K562 (cell line): ENCODE measurements around the gene BIRC6. TPM values are rescaled to one million over a fixed set of nuclear protein-coding genes. Genes with fewer than 3 reads are reported as not detected.

Experiments
- ATAC-seq: fragments of 200-7000 bp; cut with Tn5 transposase; 3 replicates; pipeline ENCODE4 v1.9.1; 2020; ENCODE audit warnings: moderate library complexity
- BruUV-seq: library from RNA; stranded (reverse); fragments of 400-500 nt; replicated peaks from 2 replicates; lab custom pipeline; 2021; lab: Mats Ljungman, UMichigan
- CTCF ChIA-PET: fragments of 300-600 bp; formaldehyde crosslinking; extraction: SDS; loops from one replicate; lab custom pipeline; 2021; ENCODE audit warnings: low intra/inter-chr PET ratio; lab: Yijun Ruan, JAX
- POLR2A ChIA-PET: fragments of 300-600, 350-650 bp; sonication (Branson Sonifier 250); formaldehyde crosslinking; extraction: SDS; loops from one replicate; lab custom pipeline; 2021; ENCODE audit warnings: antibody characterized with exemption, inconsistent platforms; lab: Yijun Ruan, JAX
- DNase-seq, 4 experiments: peaks; one replicate each; pipeline versions ENCODE4 v3.0.0 to v3.0.0-alpha.2; 2011 to 2018; ENCODE audit warnings: low spot score in 3 of 4, mixed read lengths in 3 of 4; ENCODE audit errors: extremely low read depth in 1 of 4
- FAIRE-seq: peaks from 2 replicates; lab custom pipeline; 2011; peaks lifted over from hg19 to GRCh38; lab: Jason Lieb, UNC
- H2AFZ ChIP-seq: 2 replicates; pipeline ENCODE4 v1.6.0; 2011; ENCODE audit warnings: low read depth, low read length, control low read depth, inconsistent platforms
- H3K27ac ChIP-seq: fragments of 200-600 bp; 3 replicates; pipeline ENCODE4 v1.8.0; 2011; ENCODE audit warnings: low read depth, mild to moderate bottlenecking, control low read depth, inconsistent platforms, low read length, moderate library complexity, mixed read lengths; ENCODE audit errors: extremely low read depth
- H3K27me3 ChIP-seq, 2 experiments: fragments of 300-600 bp in 1 of 2; 2 replicates in 1 of 2; 3 replicates in 1 of 2; pipeline versions ENCODE4 v1.6.0 to v1.8.0; 2011; ENCODE audit warnings: inconsistent platforms in 2 of 2, low read length in 2 of 2, mild to moderate bottlenecking in 1 of 2, mixed read lengths in 1 of 2, moderate library complexity in 1 of 2; ENCODE audit not compliant: control insufficient read depth in 2 of 2, insufficient read depth in 2 of 2
- H3K36me3 ChIP-seq: fragments of 300-600 bp; 3 replicates; pipeline ENCODE4 v1.8.0; 2011; ENCODE audit warnings: mild to moderate bottlenecking, low read length, inconsistent platforms; ENCODE audit not compliant: control insufficient read depth, insufficient read depth
- H3K4me1 ChIP-seq, 2 experiments: fragments of 200-600 bp in 1 of 2; replicated peaks in 1 of 2; 2 replicates in 1 of 2; 3 replicates in 1 of 2; pipeline versions ENCODE4 v1.5.1 to v1.8.0; 2011; ENCODE audit warnings: inconsistent platforms in 2 of 2, low read length in 2 of 2, mild to moderate bottlenecking in 1 of 2, mixed read lengths in 1 of 2, moderate library complexity in 1 of 2; ENCODE audit not compliant: control insufficient read depth in 2 of 2, insufficient read depth in 2 of 2
- H3K4me2 ChIP-seq: 2 replicates; pipeline ENCODE4 v1.6.1; 2011; ENCODE audit warnings: low read length, control low read depth, inconsistent platforms, mixed read lengths; ENCODE audit not compliant: insufficient read depth
- H3K4me3 ChIP-seq: fragments of 200-600 bp; sonication (generic), shearing (Covaris generic); 2 replicates; pipeline ENCODE4 v1.5.1; 2016; ENCODE audit warnings: control low read depth, inconsistent platforms
- H3K79me2 ChIP-seq: fragments of 200-600 bp; 3 replicates; pipeline ENCODE4 v1.8.0; 2011; ENCODE audit warnings: low read length, inconsistent platforms; ENCODE audit not compliant: control insufficient read depth, insufficient read depth
- H3K9ac ChIP-seq, 2 experiments: 2 replicates each; pipeline versions ENCODE4 v1.6.0 to v1.6.1; 2011; ENCODE audit warnings: low read depth in 2 of 2, low read length in 2 of 2, control low read depth in 1 of 2, inconsistent platforms in 1 of 2, mild to moderate bottlenecking in 1 of 2, mixed read lengths in 1 of 2; ENCODE audit not compliant: insufficient read depth in 1 of 2
- H3K9me1 ChIP-seq: one replicate; pipeline ENCODE4 v1.6.0; 2011; ENCODE audit warnings: inconsistent platforms, mild to moderate bottlenecking, low read length, moderate library complexity; ENCODE audit not compliant: control insufficient read depth, insufficient read depth
- H3K9me3 ChIP-seq: replicated peaks from 2 replicates; pipeline ENCODE4 v1.5.1; 2011; ENCODE audit warnings: low read depth, low read length, inconsistent platforms; ENCODE audit not compliant: control insufficient read depth, insufficient read depth
- H4K20me1 ChIP-seq: replicated peaks from 2 replicates; pipeline ENCODE4 v1.6.1; 2011; ENCODE audit warnings: low read length, inconsistent platforms, mixed read lengths; ENCODE audit not compliant: control insufficient read depth, insufficient read depth
- ARID2 ChIP-seq: fragments of 450-650 bp; IDR thresholded peaks from 2 replicates; pipeline ENCODE4 v1.6.1; 2017; ENCODE audit warnings: antibody characterized with exemption, mild to moderate bottlenecking
- PCBP2 ChIP-seq: fragments of 200-400 bp; formaldehyde crosslinking; IDR thresholded peaks from 2 replicates; pipeline ENCODE4 v1.6.1; 2018; ENCODE audit warnings: low read length, low read depth, mild to moderate bottlenecking, moderate library complexity; ENCODE audit not compliant: poor library complexity, severe bottlenecking
- SMARCC2 ChIP-seq: fragments of 450-650 bp; IDR thresholded peaks from 2 replicates; pipeline ENCODE4 v1.6.1; 2017; ENCODE audit warnings: antibody characterized with exemption, moderate library complexity, mild to moderate bottlenecking, low read depth
- WGBS: fragments of 100-300 bp; shearing (Covaris generic); methylation state at CpG from one replicate; pipeline ENCODE4 v1.1.6; 2016; ENCODE audit warnings: low coverage, mixed read lengths; ENCODE audit not compliant: insufficient coverage; ENCODE audit errors: missing lambda C conversion rate; 5-methylcytosine and 5-hydroxymethylcytosine counted together
- in situ Hi-C: fragments of 300-500 bp; cut with MboI; formaldehyde crosslinking; loops from 4 replicates; pipeline ENCODE4 v1.15.0; 2018; ENCODE audit warnings: inconsistent platforms, mixed read lengths
- intact Hi-C: fragments of 100-400 bp; cut with micrococcal nuclease; formaldehyde crosslinking; loops from 2 replicates; pipeline ENCODE4 v1.14.2; 2022
- polyA plus RNA-seq, 8 experiments: library from polyadenylated mRNA; depleted of rRNA in 4 of 8; stranded (reverse) in 5 of 8; unstranded in 3 of 8; fragments of >200 nt; fragmentation: Nextera tagmentation in 2 of 8; fragmentation: Illumina TruSeq in 1 of 8; extraction: Ambion mirVana in 2 of 8; extraction: Trizol in 1 of 8; gene quantifications; 2 replicates each; pipeline versions ENCODE4 v1.2.1 to v1.2.3, GENCODE V29; 2011 to 2014; ENCODE audit warnings: inconsistent platforms in 1 of 8, missing spikeins in 1 of 8
- total RNA-seq, 7 experiments: library from RNA; depleted of rRNA in 6 of 7; stranded (reverse); fragments of >200 nt in 6 of 7; fragmentation: Illumina TruSeq in 2 of 7; extraction: Trizol in 2 of 7; gene quantifications; 2 replicates each; pipeline versions ENCODE4 v1.2.1 to v1.2.3, GENCODE V29; 2011 to 2021; ENCODE audit warnings: low replicate concordance in 1 of 7
- TF ChIP-seq, protein P1 (sequence below): fragments of 450-650 bp; formaldehyde crosslinking; IDR thresholded peaks from 2 replicates; pipeline ENCODE4 v1.4.0; 2020; ENCODE audit warnings: mild to moderate bottlenecking, moderate library complexity
- TF ChIP-seq, protein P2 (sequence below): IDR thresholded peaks from 2 replicates; pipeline ENCODE4 v1.6.1; 2012; ENCODE audit warnings: low read depth, low read length, improper control_type of control experiment, borderline replicate concordance
- TF ChIP-seq, protein P3 (sequence below): sonication (generic); formaldehyde crosslinking; IDR thresholded peaks from 2 replicates; pipeline ENCODE4 v1.5.0; 2020; ENCODE audit warnings: missing genetic modification reagents
- TF ChIP-seq, protein P4 (sequence below): IDR thresholded peaks from 2 replicates; pipeline ENCODE4 v1.6.1; 2014; ENCODE audit warnings: antibody characterized with exemption

BIRC6 gene
- total and polyA plus RNA-seq, 9 of the 15 experiments (the other 6 are each of a cell fraction or from before 2014, with no cell fraction given) = 18.8 to 110 (median 49.8) TPM

DNA sequence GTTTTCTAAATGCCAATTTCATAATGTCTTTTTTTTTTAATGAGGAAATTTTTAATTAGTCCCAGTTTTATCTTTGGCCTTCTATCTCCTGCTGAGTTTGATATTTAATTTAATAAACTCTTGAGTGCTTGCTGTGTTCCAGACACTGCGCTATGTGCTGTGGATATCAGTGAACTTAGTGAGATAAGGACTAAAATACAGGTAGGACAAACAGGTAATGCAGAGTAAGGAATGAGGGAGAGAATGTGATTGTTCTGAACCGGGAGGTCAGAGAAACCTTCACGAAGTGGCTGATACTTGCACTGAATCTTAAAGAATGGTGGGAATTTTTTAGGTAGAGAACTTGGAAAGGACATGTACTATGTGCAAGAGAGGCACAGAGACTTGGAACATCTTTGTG lies 299.2 kb downstream of the BIRC6 start:
- Histone ChIP-seq H3K79me2 (no peaks in the 10 kb centered on the region), H3K9ac (no peak overlapping the region), H3K27ac (no peak overlapping the region), H3K4me2 (no peak overlapping the region), H4K20me1 (no peaks in the 10 kb centered on the region), H3K4me1 (no peaks in the 10 kb centered on the region), H3K4me3 (no peak overlapping the region), H3K36me3 (peaks cover 42% of the 10 kb centered on the region; the same call in 2 of the 3 replicates), H2AFZ (no peak overlapping the region), H3K27me3 (no peaks in the 10 kb centered on the region), H3K9me3 (no peaks in the 10 kb centered on the region), H3K9me1 (no peaks in the 10 kb centered on the region)
- ATAC-seq (no peak), DNase-seq (no peak), FAIRE-seq (no peak)
- ChIA-PET CTCF (no interaction called here), POLR2A (interaction anchor here (1.4 to 1.5 kb wide), 2 partner anchors 16 to 84 kb away, joined by 3 read pairs; no protein-coding TSS in a partner anchor)
- intact Hi-C loops (no loop called here), in situ Hi-C loops (no loop called here)
- WGBS = 82% methylated on average over 3 of the region's 3 CpGs
- BruUV-seq = no TSS peak
- TF ChIP-seq, protein P1, sequence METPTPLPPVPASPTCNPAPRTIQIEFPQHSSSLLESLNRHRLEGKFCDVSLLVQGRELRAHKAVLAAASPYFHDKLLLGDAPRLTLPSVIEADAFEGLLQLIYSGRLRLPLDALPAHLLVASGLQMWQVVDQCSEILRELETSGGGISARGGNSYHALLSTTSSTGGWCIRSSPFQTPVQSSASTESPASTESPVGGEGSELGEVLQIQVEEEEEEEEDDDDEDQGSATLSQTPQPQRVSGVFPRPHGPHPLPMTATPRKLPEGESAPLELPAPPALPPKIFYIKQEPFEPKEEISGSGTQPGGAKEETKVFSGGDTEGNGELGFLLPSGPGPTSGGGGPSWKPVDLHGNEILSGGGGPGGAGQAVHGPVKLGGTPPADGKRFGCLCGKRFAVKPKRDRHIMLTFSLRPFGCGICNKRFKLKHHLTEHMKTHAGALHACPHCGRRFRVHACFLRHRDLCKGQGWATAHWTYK = no peak
- no peak for TF ChIP-seq PCBP2
- TF ChIP-seq, protein P2, sequence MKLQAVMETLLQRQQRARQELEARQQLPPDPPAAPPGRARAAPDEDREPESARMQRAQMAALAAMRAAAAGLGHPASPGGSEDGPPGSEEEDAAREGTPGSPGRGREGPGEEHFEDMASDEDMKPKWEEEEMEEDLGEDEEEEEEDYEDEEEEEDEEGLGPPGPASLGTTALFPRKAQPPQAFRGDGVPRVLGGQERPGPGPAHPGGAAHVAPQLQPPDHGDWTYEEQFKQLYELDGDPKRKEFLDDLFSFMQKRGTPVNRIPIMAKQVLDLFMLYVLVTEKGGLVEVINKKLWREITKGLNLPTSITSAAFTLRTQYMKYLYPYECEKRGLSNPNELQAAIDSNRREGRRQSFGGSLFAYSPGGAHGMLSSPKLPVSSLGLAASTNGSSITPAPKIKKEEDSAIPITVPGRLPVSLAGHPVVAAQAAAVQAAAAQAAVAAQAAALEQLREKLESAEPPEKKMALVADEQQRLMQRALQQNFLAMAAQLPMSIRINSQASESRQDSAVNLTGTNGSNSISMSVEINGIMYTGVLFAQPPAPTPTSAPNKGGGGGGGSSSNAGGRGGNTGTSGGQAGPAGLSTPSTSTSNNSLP = no peak
- TF ChIP-seq SMARCC2 = no peak
- TF ChIP-seq, protein P3, sequence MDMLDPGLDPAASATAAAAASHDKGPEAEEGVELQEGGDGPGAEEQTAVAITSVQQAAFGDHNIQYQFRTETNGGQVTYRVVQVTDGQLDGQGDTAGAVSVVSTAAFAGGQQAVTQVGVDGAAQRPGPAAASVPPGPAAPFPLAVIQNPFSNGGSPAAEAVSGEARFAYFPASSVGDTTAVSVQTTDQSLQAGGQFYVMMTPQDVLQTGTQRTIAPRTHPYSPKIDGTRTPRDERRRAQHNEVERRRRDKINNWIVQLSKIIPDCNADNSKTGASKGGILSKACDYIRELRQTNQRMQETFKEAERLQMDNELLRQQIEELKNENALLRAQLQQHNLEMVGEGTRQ = no peak
- TF ChIP-seq, protein P4, sequence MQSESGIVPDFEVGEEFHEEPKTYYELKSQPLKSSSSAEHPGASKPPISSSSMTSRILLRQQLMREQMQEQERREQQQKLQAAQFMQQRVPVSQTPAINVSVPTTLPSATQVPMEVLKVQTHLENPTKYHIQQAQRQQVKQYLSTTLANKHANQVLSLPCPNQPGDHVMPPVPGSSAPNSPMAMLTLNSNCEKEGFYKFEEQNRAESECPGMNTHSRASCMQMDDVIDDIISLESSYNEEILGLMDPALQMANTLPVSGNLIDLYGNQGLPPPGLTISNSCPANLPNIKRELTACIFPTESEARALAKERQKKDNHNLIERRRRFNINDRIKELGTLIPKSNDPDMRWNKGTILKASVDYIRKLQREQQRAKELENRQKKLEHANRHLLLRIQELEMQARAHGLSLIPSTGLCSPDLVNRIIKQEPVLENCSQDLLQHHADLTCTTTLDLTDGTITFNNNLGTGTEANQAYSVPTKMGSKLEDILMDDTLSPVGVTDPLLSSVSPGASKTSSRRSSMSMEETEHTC = no peak
- TF ChIP-seq ARID2 = no peak
